ENCODE measurements around the gene CASP6. TPM values are rescaled to one million over a fixed set of nuclear protein-coding genes. Genes with fewer than 3 reads are reported as not detected.

The CASP6 gene
- total and polyA plus RNA-seq, 2 of the 8 experiments (the other 6 are each of a cell fraction or from before 2014, with no cell fraction given): 29.5 to 35.1 TPM

DNA sequence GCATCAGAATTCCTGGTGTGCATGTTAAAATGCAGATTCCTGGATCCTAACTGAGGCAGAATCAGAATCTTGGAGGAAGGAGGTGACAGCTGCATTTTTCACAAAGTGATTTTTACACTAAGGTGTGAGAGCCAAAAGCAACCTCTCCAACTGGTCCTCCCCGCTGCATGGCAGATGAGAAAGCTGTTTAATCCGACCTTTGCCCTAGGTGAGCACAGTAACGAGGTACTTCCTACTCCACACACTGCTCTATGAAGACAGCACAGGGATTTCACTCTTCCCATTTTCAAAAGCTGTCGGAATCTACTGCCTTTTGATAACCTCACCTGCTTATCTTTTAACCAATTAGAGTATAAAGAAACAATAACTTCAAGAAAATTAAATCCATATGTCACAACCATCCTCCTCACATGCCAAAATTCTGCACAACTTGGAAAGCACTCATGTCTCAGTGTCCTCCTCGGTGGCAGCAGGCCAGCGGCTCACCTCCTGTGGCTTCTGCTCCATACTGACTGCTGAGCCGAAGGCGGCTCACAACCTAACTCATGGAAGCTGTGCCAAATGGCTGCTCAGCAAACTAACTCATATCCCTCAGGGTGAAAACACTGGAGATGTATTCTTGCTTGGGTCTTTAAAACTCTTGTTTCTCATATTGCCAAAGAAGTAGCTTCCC, 3.6 kb downstream of the CASP6 start (continued):
- no peak for TF ChIP-seq CHD7 (IDR thresholded peaks at IDR 0.05; ENCODE audit: insufficient replicate concordance, low read length)
- TF ChIP-seq KDM4A (IDR thresholded peaks at IDR 0.05; ENCODE audit: low read depth, low read length, severe bottlenecking): no peak
- no peak for TF ChIP-seq ZNF274 (IDR thresholded peaks at IDR 0.05; ENCODE audit: borderline replicate concordance, extremely low read depth, low read length)
- TF ChIP-seq RXRA (IDR thresholded peaks at IDR 0.05; ENCODE audit: insufficient read depth, low read depth, low read length): no peak
- TF ChIP-seq, protein P1, sequence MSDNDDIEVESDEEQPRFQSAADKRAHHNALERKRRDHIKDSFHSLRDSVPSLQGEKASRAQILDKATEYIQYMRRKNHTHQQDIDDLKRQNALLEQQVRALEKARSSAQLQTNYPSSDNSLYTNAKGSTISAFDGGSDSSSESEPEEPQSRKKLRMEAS (IDR thresholded peaks at IDR 0.05): no peak
- no peak for TF ChIP-seq RNF2 (IDR thresholded peaks at IDR 0.05; ENCODE audit: borderline replicate concordance, low read depth, low read length, missing control alignments, poor library complexity, severe bottlenecking)
- no peak for TF ChIP-seq CBX5 (IDR thresholded peaks at IDR 0.05; ENCODE audit: low read depth, low read length)
- TF ChIP-seq SIX5 (IDR thresholded peaks at IDR 0.05; ENCODE audit: low read depth, low read length): no peak
- TF ChIP-seq SP4 (IDR thresholded peaks at IDR 0.05; ENCODE audit: low read length): no peak
- no peak for TF ChIP-seq GTF2F1 (IDR thresholded peaks at IDR 0.05; ENCODE audit: borderline replicate concordance, low read depth, low read length)
